IPS-11a (cell line): ENCODE measurements around the gene ARHGAP8.
"Not testable (repeated sequence)": the region's sequence is repeated elsewhere in the genome, so short reads cannot be mapped to it uniquely, and the experiment has no call there.

Experiments used
- H3K4me3 ChIP-seq: one replicate; pipeline ENCODE4 v1.5.1; 2013; ENCODE audit warnings: low read depth, low read length, control low read depth

The ARHGAP8 gene

GRCh38 chr22:44850946-44851345 is 98.6 kb downstream of the ARHGAP8 start:
- H3K4me3 ChIP-seq: no peak overlapping the region

DNA sequence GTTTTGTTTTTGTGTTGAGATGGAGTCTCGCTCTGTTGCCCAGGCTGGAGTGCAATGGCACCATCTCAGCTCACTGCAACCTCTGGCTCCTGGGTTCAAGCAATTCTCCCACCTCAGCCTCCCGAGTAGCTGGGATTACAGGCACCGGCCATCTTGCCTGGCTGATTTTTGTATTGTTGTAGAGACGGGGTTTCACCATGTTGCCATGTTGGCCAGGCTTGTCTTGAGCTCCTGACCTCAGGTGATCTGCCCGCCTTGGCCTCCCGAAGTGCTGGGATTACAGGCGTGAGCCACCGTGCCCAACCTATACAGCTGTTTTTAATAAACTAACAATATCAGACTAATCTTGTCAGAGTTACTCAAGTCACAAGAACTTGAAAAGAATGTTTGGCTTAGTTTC is 102.3 kb downstream of the ARHGAP8 start:
- H3K4me3 ChIP-seq: not testable (repeated sequence)

DNA sequence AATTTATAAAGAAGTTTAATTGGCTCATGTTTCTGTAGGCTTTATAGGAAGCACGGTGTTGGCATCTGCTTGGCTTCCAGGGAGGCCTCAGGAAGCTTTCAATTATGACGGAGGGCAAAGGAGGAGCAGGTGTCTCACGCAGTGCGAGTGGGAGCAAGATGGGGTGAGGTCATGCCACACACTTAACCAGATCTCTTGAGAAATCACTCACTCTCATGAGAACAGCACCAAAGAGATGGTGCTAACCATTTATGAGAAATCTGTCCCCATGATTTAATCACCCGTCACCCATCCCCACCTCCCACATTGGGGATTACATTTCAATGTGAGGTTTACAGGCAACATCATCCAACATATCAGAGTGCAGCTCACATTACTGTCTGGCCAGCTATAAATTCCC is 103.5 kb downstream of the ARHGAP8 start:
- H3K4me3 ChIP-seq: no peak overlapping the region

DNA sequence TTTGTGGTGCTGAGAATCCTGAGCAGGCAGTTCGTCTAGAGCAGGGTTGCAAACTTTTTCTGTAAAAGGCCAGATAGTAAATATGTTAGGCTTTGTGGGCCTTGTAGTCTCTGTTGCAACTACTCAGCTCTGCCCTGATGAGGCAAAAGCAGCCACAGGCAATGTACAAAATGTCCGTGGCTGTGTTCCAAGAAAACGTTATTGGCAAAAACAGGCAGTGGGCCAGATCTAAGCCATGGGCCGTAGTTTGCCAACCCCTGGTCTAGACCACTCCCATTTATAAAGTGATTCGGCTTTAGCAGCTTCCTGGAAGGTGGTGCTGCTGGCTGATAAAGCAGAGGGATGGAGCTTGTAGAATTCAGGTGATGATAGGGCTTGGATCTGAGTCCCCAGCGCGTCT is 106.4 kb downstream of the ARHGAP8 start:
- H3K4me3 ChIP-seq: not testable (repeated sequence)

GRCh38 chr22:44859641-44860040 is 107.3 kb downstream of the ARHGAP8 start:
- H3K4me3 ChIP-seq: no peak overlapping the region

- H3K4me3 ChIP-seq: no peak overlapping the region
These were observed 107.9 kb downstream of the ARHGAP8 start for GRCh38 chr22:44860311-44860710.

GRCh38 chr22:44861245-44861644 is 108.9 kb downstream of the ARHGAP8 start:
- H3K4me3 ChIP-seq: no peak overlapping the region

- no peak overlapping the region for H3K4me3 ChIP-seq
These were observed 109.9 kb downstream of the ARHGAP8 start for GRCh38 chr22:44862281-44862680.

DNA sequence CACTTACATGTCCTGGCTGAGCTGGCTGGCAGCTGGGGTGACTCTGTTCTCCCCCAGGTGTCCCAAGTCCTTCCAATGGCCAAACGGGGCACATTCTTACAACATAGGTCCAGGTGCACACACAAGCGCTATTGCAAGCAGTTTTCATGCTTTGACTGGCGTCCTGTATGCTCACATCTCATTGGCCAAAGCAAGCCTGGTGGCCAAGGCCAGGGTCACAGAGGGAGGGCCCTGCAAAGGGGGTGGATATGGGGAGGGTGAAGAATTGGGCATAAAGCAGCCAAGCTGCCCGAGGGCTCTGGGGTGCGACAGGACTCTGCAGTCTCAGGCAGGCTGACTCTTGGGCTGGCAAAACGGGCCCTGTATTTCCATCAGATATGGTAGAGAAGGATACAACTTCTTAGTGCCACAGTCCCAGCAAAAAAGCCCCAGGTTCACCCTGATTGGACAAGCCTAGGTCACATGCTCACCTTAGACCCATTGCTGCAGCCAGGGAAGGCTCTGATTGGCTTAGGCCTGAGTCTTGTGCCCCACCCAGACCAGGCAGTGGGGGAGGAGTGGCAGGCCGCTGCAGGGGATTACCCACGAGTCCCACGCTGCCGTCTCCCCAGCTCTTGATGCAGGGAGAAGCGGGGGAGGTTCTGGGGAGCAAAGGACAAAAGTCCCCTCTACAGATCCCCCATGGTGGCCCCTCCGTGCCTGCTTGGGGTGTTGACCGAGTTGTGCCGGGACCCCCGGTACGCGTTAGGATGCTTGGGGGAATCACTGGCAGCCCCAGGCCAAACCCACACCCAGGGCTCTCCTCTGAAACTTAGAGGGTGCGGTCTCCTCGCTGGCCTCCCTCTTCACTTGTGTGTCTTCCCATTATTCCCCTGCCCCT is 110.8 kb downstream of the ARHGAP8 start:
- H3K4me3 ChIP-seq: no peak overlapping the region

DNA sequence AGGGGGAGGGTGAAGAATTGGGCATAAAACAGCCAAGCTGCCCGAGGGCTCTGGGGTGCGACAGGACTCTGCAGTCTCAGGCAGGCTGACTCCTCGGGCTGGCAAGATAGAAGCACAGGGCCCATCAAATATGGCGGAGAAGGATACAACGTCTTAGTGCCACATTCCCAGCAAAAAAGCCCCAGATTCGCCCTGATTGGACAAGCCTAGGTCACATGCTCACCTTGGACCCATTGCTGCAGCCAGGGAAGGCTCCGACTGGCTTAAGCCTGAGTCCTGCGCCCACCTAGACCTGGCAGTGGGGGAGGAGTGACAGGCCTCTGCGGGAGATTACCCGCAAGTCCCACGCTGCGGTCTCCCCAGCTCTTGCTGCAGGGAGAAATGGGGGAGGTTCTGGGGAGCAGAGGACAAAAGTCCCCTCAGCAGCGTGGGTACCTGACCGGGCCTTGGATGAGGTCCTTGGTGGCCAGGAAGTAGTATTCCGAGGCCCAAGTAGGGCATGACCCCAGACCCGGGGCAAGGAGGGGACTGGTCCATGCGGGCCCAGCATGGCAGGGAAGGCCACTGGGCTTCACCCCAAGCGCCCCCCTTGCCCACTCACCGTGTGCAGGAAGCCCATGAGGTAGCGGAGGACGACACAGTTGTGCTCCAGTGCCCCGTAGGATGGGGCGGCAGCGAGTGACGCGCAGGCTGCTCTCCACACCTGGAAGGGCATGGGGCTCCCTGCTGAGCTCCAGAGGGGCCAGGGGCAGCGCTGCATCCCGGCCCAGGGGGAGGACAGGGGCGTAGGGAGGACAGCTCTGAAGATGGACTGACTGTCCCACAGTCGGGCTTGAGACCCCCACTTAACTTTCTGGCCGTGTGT is 113.0 kb downstream of the ARHGAP8 start:
- no peak overlapping the region for H3K4me3 ChIP-seq

DNA sequence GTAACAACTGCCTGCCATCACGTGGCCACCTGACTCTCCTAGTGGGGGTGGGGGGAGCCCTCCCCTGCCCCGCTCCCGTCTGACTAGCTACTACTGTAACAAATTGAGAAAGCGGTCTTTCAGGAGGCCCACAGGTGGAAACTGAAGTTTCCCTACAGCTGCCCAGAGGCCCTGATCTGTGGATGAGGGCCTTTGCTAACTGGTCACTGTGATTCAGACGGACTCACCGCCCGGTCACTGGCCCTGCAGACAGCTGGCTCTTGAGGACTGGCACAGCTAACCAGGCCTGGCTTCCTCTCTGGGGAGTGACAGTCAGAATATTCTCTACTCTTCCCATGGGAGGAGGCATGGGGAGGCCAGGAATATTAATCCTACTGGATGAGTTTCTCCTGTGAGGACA is 116.8 kb downstream of the ARHGAP8 start:
- H3K4me3 ChIP-seq: no peak overlapping the region

DNA sequence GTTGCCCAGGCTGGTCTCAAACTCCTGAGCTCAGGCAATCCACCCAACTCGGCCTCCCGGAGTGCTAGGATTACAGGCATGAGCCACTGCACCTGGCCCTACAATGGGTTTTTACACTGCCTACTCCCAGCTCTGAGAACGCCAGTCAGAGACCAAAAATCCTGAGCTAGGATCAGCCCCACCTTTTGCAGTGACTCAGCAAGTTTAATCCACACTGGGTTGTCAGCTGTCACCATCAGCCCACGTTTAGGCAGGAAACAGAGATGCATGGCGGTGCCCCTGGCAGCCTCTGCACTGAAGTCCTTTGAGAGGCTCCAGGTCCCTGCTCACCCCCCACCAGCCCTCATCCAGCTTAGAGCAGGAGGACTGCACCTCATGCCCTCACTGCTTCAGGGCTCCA is 117.6 kb downstream of the ARHGAP8 start:
- no peak overlapping the region for H3K4me3 ChIP-seq

DNA sequence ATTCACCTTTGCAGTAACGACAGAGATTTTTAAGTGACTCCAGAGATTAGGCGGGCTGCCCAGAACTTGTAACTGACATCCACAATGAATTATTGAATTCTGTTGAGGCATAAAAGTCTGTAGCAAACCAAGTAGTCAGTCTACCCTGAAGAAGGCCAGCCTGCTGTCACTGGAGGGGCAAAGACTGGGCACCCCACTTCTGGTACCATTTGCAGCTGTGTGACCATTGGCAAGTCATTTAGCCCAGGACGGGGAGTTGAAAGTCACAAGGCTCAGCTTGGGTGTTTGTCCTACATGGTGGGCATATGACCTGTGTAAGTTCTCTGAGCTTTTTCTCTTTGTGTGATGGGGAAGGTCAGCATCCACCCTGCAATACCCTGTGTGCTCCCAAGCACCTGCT is 119.4 kb downstream of the ARHGAP8 start:
- H3K4me3 ChIP-seq: no peak overlapping the region

- H3K4me3 ChIP-seq: no peak overlapping the region
These were observed 124.5 kb downstream of the ARHGAP8 start for GRCh38 chr22:44876921-44877320.

- no peak overlapping the region for H3K4me3 ChIP-seq
These were observed 126.3 kb downstream of the ARHGAP8 start for GRCh38 chr22:44878483-44879300.

DNA sequence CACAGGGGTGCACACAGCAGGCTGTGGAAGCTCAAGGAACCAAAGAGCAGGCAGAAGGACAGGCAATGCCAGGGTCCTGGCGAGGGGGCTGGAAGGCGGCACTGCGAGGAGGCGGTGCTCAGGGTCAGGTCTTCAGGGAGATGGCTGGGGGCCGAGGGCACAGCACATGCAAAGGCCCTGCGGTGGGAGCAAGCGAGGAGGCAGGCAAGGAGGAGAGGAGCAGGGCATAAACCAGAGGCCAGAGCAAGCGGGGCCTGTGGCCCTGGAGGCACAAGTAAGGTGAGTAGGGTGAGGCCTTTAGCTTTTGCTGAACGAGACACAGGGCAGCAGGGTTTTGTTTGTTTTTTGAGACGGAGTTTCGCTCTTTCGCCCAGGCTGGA is 126.9 kb downstream of the ARHGAP8 start:
- H3K4me3 ChIP-seq: no peak overlapping the region

DNA sequence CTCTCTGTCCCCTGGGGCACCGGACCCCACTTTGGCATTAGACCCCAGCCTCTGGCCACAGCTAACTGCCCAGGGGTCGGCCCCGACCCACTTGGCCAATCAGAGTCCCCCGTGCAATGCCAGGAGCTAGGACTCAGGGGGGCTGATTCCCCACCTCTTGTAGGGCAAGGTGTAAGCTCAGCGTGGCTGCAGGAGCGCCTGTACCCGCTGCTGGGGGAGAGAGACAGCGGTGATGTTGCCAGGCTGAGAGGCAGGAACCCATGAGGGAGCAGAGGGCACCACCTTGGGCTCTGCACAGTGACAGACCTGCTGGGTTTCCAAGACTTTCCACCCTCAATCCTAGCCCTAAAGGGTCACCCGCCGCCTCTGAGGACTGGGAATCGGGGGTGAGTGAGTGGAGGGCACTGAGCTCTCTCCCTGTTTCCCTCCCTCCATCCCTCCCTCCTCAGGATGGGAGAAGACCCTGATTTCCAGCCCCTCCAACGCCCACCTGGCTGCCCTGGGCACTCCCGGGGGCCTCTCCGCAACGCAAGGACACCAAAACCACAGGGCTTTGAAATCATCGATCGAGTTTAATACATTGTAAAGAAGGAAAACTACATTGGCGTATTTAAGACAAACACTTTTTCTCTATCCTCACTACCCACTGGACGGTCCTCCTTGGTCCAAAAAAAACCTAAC is 128.4 kb downstream of the ARHGAP8 start:
- H3K4me3 ChIP-seq: no peak overlapping the region

- no peak overlapping the region for H3K4me3 ChIP-seq
These were observed 129.2 kb downstream of the ARHGAP8 start for GRCh38 chr22:44881624-44882023.

- no peak overlapping the region for H3K4me3 ChIP-seq
These were observed 130.0 kb downstream of the ARHGAP8 start for GRCh38 chr22:44882226-44882905.

DNA sequence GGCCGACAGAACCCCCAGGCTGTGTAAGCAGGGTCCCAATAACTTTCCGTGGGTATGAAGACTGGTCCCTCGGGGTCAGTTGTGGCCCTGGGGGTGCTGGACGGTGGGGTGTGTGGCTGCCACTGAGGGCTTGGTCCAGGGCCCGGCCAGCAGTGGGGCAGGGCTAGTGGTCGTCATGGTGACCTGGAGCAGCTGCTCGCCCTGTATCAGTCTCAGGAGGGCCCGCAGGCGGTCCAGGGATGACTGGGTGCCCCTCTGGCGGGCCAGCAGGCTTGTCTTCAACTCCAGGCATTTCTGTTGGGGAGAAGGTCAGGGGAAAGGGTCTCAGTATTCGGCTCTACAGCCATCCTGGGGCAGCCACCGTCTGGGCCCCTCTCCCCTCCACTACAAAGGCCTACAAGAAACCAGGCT is 130.6 kb downstream of the ARHGAP8 start:
- H3K4me3 ChIP-seq: no peak overlapping the region
